ENCODE data around the gene ABCB4. TPM values are rescaled to one million over a fixed set of nuclear protein-coding genes. Genes with fewer than 3 reads are reported as not detected.

The ABCB4 gene
- total and polyA plus RNA-seq, 3 donors from 2014 or later, result 1.7 to 2.6 (median 2.0) TPM

DNA sequence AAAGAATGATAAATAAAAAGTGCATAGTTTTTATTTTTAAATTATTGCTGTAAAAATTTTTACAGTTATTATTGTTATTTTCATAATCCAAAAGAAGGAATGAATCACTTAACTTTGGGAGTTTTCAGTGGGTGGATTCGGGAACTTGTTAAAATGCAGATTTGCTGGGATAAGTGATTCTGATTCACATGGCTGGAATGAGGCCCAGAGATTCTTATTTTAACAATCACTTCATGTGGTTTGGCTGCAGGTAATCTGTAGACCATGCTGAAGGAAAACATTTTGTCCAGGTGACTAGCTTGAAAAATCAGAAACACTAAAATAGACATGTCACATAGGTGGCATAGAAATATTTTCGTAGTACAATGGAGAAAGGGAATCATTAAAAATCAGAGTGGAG is 116.1 kb downstream of the ABCB4 start:
- DNase-seq, result no peak
- Histone ChIP-seq H3K27ac (no peak overlapping the region), H3K27me3 (no peaks in the 10 kb centered on the region), H3K4me3 (no peak overlapping the region), H3K4me1 (no peaks in the 10 kb centered on the region), H3K36me3 (ENCODE audit: low read depth, missing control alignments) (no peaks in the 10 kb centered on the region), H3K9me3 (no peaks in the 10 kb centered on the region)
- intact Hi-C loops (cut with DNase I; ENCODE audit: low total_unique reads), result no loop called here
- 89% methylated on average over 2 of the region's 2 CpGs for WGBS, 2 donors
- TF ChIP-seq, protein P1, sequence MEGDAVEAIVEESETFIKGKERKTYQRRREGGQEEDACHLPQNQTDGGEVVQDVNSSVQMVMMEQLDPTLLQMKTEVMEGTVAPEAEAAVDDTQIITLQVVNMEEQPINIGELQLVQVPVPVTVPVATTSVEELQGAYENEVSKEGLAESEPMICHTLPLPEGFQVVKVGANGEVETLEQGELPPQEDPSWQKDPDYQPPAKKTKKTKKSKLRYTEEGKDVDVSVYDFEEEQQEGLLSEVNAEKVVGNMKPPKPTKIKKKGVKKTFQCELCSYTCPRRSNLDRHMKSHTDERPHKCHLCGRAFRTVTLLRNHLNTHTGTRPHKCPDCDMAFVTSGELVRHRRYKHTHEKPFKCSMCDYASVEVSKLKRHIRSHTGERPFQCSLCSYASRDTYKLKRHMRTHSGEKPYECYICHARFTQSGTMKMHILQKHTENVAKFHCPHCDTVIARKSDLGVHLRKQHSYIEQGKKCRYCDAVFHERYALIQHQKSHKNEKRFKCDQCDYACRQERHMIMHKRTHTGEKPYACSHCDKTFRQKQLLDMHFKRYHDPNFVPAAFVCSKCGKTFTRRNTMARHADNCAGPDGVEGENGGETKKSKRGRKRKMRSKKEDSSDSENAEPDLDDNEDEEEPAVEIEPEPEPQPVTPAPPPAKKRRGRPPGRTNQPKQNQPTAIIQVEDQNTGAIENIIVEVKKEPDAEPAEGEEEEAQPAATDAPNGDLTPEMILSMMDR (IDR thresholded peaks at IDR 0.05), result no peak
- no peak for TF ChIP-seq POLR2A (IDR thresholded peaks at IDR 0.05)

DNA sequence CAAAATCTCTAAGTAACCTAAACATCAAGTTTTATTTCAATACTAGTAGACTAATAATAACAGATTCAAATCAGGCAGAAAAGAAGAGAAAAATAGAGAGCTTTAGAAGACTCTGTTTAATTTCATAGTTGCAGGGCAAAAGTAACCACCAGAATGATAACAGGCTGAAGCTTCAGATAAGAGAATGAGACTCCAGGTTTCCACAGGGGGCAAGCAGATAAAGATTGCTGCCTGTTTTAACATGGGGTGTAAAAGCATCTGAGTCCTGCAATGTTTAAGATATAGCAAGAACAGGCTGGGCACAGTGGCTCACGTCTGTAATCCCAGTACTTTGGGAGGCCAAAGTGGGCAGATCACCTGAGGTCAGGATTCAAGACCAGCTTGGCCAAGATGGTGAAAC is 119.0 kb downstream of the ABCB4 start:
- Histone ChIP-seq H3K36me3 (ENCODE audit: low read depth, missing control alignments) (no peaks in the 10 kb centered on the region), H3K9me3 (no peaks in the 10 kb centered on the region), H3K27ac (no peak overlapping the region), H3K27me3 (no peaks in the 10 kb centered on the region), H3K4me1 (no peaks in the 10 kb centered on the region), H3K4me3 (no peak overlapping the region)
- 81 to 92% methylated on average over 1 of the region's 1 CpG for WGBS, 2 donors
- no peak for DNase-seq
- TF ChIP-seq, protein P1 (IDR thresholded peaks at IDR 0.05), result no peak
- TF ChIP-seq POLR2A (IDR thresholded peaks at IDR 0.05), result no peak
- intact Hi-C loops (cut with DNase I; ENCODE audit: low total_unique reads), result no loop called here

DNA sequence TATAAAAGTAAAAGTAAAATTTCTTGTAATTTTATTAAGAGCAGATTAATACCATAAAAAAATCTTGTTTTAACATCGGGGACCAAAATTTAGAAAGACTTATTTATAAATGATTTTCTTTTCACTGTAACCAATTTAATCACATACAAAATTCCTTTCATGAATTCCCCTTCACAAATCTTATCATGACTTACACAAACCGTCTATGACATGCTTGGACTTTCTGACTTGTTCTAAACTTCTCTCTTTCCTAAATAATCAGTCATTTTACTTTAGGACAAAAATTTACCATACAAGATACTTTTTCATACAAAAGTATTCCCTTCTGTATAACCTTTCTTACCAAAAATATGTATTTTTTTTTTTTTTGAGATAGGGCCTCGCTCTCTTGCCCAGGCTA is 120.7 kb downstream of the ABCB4 start:
- WGBS, 2 donors, result 89 to 91% methylated on average over 3 of the region's 3 CpGs
- Histone ChIP-seq H3K4me1 (no peaks in the 10 kb centered on the region), H3K27ac (no peak overlapping the region), H3K9me3 (no peaks in the 10 kb centered on the region), H3K36me3 (ENCODE audit: low read depth, missing control alignments) (no peaks in the 10 kb centered on the region), H3K4me3 (no peak overlapping the region), H3K27me3 (no peaks in the 10 kb centered on the region)
- DNase-seq, result no peak
- intact Hi-C loops (cut with DNase I; ENCODE audit: low total_unique reads), result no loop called here
- no peak for TF ChIP-seq POLR2A (IDR thresholded peaks at IDR 0.05)
- TF ChIP-seq, protein P1 (IDR thresholded peaks at IDR 0.05), result no peak

Other genes with a start within 250 kb of the ABCB4 start
- 10 to 100 TPM in 1 of 2 donors, 1 to 10 TPM in 1; 7.3 to 10.5 TPM for gene CROT, start 130.0 kb downstream of the ABCB4 start, total RNA-seq
- gene CROT, start 130.0 kb downstream of the ABCB4 start, polyA plus RNA-seq (ENCODE audit: insufficient read depth, low read depth, low replicate concordance), result 4.5 TPM
- gene ABCB1, start 125.2 kb upstream of the ABCB4 start, total RNA-seq, result 1 to 10 TPM; 7.1 to 8.6 TPM
- 6.5 TPM for gene ABCB1, start 125.2 kb upstream of the ABCB4 start, polyA plus RNA-seq (ENCODE audit: insufficient read depth, low read depth, low replicate concordance)
- 10 to 100 TPM in 1 of 2 donors, 1 to 10 TPM in 1; 8.9 to 16.4 TPM for gene RUNDC3B, start 152.7 kb upstream of the ABCB4 start, total RNA-seq
- 8.5 TPM for gene RUNDC3B, start 152.7 kb upstream of the ABCB4 start, polyA plus RNA-seq (ENCODE audit: insufficient read depth, low read depth, low replicate concordance)

All from testis (tissue), 3 donors.